ENCODE measurements around the gene SLC52A1.

GRCh38 chr17:5065227-5065744 is 30.1 kb upstream of the SLC52A1 start:
- TF ChIP-seq POLR2A (IDR thresholded peaks at IDR 0.05; ENCODE audit: low read length) = no peak
- no peak for TF ChIP-seq NFE2L2 (conservative IDR thresholded peaks at IDR 0.05; ENCODE audit: low read length)
- TF ChIP-seq EP300 (IDR thresholded peaks at IDR 0.05) = no peak
- TF ChIP-seq CTCF (IDR thresholded peaks at IDR 0.05) = no peak
- TF ChIP-seq PBX3 (IDR thresholded peaks at IDR 0.05) = no peak
- TF ChIP-seq POLR2AphosphoS2 (conservative IDR thresholded peaks at IDR 0.05; ENCODE audit: low read length) = no peak
- TF ChIP-seq REST (IDR thresholded peaks at IDR 0.05) = no peak
- no peak for TF ChIP-seq CEBPB (IDR thresholded peaks at IDR 0.05)
